HG03280 (cell line): ENCODE data around the gene MYO16.
"Not testable (repeated sequence)": the region's sequence is repeated elsewhere in the genome, so short reads cannot be mapped to it uniquely, and the experiment has no call there.

Source experiments
- ATAC-seq: cut with Tn5 transposase; IDR thresholded peaks from one replicate; pipeline ENCODE4 v1.9.1; 2021; ENCODE audit warnings: mild to moderate bottlenecking, moderate library complexity; ENCODE audit not compliant: unreplicated experiment

Gene MYO16

DNA sequence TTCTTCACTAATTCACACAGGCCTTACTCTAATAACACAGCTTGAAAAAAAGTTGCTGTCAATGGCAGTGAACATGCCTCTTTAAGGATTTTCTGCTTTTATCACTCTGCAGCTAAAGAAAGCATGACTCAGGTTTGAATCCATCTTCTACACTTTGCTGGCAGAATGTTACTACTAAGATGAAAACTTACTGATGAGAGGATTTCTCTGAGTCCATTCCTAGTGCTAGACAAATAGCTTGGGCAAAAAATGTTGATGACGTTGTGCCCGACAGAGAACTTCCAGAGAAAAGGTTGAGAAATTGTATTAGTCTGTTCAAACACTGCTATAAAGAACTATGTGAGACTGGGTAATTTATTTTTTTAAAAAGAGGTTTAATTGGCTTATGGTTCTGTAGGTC is 585.0 kb downstream of the MYO16 start:
- ATAC-seq = no peak

DNA sequence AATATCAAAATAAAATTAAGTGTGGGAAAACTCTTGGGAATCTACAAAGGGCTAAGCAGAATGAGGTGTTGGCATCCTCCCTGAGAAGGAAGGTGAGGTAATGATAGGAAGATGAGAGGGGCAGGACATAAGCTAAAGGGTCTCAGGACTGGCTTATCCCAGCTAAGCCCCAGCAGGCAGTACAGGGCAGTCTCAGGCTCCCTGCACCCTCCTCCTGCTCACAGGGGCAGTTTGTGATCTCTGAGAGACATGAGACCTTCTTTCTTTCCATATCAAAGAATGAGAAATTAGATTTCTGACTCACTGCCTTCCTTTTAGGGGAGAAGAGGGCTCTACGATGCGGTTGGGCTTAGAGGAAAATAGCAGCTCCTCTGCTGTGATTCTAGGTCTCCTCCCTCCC is 586.0 kb downstream of the MYO16 start:
- no peak for ATAC-seq

DNA sequence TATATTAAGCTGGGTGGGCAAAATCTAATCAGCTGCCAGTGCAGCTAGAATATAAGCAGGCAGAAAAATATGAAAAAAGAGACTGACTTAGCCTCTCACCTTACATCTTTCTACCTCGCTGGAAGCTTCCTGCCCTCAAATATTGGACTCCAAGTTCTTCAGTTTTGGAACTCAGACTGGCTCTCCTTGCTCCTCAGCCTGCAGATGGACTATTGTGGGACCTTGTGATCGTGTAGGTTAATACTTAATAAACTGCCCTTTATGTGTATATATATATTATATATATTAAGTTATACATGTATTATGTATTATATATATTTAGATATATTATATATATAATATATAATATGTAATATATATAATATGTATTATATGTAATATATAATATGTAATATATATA is 588.1 kb downstream of the MYO16 start:
- ATAC-seq = not testable (repeated sequence)

GRCh38 chr13:109220631-109221030 is 591.2 kb downstream of the MYO16 start:
- ATAC-seq = no peak

- no peak for ATAC-seq
Observed at GRCh38 chr13:109224033-109224432, 594.6 kb downstream of the MYO16 start.

DNA sequence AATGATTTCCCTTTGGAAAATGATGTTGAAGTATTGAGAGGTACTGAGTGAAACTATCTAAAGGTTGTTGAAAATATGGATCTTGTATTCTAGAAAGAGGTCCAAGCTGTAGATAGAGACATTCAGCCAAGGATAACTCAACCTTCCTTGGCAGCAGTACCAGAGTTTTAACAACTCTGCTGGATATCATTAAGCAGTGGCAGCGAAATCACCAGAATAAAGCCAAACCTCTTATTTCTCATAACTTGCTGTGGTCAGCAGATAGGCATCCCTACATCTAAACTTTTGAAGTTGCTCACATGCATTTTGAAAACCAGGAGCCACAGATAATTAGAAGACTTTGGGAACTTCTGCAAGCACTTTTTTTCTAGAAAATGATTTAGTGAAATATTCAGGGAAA is 597.2 kb downstream of the MYO16 start:
- ATAC-seq = no peak

- no peak for ATAC-seq
Observed at GRCh38 chr13:109227344-109227940, 598.0 kb downstream of the MYO16 start.

DNA sequence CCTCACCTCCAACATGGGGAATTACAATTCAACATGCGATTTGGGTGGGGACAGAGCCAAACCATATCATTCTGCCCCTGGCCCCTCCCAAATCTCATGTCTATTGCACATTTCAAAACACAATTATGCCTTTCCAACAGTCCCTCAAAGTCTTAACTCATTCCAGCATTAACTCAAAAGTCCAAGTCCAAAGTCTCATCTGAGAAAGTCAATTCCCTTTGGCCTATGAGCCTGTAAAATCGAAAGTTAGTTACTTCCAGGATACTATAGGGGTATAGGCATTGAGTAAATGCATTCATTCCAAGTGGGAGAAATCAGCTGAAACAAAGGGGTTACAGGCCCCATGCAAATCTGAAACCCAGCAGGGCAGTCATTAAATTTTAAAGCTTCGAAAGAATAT is 598.8 kb downstream of the MYO16 start:
- no peak for ATAC-seq

DNA sequence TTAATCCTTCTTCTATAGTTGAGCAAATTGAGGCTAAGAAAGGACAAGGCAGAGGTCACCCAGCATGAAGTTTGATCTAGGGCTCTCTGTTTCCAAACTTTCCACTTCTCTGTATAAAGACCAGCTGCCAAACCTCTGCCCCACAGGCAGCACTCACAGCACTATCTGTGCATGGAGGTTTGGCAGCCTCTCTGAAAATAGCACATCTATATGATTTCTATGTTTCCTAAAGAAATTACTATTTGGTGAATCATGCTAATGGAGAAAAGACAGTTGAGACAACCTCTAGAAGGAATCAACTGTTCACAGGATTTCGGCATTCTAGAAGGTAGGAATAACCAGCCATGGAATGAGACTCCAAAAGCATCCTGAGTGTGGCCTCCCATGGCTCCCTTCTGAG is 602.5 kb downstream of the MYO16 start:
- ATAC-seq = no peak

DNA sequence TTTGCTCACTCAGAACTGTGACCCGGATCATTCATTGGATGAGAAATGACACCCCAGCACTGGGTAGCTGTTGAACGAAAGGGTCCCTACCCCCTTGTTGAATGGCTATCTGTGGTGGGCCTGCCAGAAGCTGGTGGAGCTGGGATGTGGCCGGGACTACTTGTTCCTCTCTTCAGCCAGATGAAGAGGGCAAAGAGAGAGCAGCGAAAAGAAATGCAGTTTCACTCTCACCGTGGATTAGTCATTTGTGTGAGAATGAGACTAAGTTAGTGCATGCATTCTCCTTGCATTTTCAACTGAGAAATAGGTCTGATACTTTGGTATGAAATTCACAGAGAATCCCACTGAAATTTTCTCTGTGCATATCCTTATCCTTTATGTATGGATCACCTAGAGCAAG is 603.9 kb downstream of the MYO16 start:
- peak; percentile 53 for ATAC-seq

DNA sequence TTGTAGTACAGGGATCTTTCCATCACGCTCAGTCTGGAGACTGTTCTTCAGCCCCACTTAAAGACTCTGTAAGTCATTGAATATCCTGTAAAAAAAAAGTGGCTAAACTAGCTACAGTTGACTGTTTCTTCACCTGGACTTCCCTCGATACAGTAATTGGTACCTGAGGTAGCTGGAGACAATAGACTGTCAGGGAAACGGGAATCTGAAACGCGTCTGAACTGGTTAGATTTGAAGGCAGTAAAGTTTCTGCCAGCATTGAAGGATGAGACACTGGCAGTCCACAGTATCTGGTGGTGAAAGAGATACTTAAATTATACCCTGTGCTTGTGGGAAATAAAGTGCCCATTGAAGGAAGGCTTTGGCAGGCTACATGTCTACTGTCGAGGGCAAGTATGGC is 606.5 kb downstream of the MYO16 start:
- ATAC-seq = no peak

GRCh38 chr13:109241160-109241559 is 611.7 kb downstream of the MYO16 start:
- no peak for ATAC-seq

DNA sequence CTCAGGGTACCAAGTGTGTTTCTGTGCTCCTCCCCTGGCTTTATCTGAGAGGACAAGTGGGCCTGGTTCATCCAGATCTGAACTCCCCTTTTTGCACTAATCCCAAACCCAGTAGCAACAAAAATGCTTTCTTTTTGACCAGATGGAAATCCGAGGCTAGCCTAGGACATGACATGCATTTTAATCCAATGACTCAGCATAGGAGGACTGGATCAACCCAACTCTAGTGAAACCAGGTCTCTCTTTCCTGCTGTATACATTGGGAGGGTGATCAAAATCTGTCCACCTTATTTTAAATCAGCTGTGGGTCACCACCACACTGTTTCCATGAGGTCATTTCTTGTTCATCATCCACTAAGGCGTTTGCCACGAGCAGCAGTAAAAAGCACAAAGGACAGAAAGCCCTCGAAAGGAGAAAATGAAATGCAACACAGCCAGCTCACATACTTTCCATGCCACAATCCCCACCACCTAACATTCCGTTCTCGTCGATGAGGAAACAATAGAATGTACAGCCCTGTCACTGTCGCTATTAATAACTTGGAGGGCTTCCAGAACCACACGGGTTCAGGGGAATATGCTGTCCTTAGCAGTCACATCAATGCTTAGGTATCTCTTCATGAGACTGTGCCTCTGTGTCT is 614.0 kb downstream of the MYO16 start:
- ATAC-seq = no peak

GRCh38 chr13:109244566-109244965 is 615.2 kb downstream of the MYO16 start:
- ATAC-seq = no peak

DNA sequence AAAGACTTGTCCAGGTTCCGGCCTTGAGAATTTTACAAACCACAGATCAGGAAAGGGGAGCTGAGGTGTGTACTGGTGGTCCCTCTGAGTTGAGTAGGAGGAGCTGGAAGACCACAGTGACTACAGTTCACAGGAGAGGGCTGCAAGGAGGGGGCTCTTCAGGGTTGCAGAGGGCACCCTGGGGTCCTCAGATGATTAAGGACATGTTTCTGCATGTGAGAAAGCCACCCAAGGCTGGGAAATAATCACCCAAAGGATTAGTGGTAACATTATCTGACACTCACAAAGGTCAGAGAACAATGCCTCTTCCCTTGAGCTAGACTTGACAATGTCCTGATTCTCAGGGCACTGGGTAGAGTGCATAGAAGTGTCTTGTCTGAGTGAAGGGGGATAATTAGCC is 616.6 kb downstream of the MYO16 start:
- ATAC-seq = no peak

GRCh38 chr13:109249780-109250528 is 620.5 kb downstream of the MYO16 start:
- ATAC-seq = no peak

DNA sequence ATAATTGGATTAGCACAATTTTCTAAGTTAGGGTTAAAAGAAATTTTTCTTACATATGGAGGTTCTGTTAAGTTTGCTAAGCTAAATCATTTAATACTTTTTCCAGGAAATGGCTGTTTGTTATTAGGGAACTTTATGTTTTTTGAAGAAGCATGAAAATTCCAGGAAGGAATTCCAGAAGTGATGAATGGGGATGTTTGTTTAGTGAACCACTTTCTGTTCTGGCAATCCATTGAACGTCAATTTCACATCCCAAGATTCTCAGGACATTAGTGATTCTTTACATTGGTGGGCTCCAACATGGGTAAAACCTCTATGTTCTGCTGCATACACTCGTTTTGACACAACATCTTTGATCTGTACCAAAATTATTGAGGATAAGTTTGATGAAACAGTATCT is 622.5 kb downstream of the MYO16 start:
- ATAC-seq = no peak

DNA sequence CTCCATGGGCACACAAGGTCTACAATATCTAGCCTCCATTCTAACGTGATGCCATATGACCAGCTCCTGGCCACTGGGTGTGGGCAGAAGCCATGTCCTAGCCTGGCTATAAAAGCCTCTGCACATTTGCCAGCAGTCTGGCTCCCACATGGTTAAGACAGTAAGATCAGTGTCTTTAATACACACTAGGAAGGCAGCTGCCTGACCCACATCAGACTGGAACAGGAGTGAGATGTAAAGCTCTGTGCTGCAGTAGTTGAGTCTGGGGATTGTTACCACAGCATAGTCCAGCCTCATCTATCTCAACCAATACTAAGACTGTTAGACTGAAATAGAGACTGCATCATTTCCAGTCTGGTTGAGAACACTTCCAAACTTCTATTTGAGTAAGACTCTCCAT is 623.9 kb downstream of the MYO16 start:
- no peak for ATAC-seq

GRCh38 chr13:109254274-109254673 is 624.9 kb downstream of the MYO16 start:
- ATAC-seq = no peak

DNA sequence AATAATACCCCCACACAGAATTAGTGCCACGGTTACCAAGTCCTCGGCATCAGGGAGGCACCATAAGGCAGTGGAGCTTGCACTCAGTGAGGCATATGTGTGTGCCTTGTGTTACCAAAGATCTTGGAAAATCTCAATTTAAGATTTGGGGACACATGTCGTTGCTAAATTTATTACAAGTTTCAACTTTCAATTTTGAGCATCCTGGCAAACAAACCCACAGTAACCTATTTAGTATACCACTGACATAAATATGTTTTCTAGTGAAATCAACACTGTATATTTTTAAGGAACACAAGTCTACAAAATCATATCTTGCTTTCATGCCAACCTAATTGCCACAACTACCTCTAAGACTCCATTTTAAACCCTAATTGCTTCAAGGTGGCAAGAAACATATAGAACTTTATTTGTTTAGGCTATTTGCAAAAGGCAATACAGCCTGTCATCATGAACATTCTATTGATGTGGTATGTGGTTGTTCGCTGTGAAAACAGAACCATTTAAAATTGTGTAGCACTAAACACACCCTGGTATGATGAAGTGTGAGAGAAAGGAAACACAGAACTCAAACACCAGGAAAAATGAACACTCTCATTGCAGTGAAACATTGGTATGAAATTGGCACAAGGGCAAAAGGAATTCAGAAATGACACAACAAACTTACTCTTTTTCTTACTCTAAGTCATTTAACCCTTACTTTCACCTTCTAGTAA is 625.9 kb downstream of the MYO16 start:
- no peak for ATAC-seq

GRCh38 chr13:109256866-109257760 is 627.7 kb downstream of the MYO16 start:
- ATAC-seq = no peak
